ENCODE measurements around the gene FRZB.

DNA sequence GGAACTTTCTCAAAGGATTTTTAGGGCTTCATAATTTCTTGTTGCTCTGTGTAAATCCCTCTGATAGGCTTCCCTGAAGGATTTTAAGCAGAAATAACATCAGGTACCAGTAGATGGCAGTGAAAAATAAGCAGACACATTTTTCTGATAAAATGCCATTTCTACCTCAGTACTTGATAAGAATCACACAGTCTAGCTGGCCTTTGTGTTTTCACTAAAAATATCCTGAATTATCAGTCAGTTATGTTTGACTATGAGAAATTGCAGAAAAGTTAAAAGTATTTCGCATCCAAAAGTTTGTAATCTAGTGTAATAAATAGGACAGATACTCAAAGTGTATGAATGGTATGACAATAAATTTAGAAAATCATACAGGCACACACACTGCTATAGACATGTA lies 81.7 kb downstream of the FRZB start:
- TF ChIP-seq, protein P1, sequence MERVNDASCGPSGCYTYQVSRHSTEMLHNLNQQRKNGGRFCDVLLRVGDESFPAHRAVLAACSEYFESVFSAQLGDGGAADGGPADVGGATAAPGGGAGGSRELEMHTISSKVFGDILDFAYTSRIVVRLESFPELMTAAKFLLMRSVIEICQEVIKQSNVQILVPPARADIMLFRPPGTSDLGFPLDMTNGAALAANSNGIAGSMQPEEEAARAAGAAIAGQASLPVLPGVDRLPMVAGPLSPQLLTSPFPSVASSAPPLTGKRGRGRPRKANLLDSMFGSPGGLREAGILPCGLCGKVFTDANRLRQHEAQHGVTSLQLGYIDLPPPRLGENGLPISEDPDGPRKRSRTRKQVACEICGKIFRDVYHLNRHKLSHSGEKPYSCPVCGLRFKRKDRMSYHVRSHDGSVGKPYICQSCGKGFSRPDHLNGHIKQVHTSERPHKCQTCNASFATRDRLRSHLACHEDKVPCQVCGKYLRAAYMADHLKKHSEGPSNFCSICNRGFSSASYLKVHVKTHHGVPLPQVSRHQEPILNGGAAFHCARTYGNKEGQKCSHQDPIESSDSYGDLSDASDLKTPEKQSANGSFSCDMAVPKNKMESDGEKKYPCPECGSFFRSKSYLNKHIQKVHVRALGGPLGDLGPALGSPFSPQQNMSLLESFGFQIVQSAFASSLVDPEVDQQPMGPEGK (CRISPR knock-in tag; IDR thresholded peaks at IDR 0.05; ENCODE audit: borderline replicate concordance), result no peak
- TF ChIP-seq, protein P2, sequence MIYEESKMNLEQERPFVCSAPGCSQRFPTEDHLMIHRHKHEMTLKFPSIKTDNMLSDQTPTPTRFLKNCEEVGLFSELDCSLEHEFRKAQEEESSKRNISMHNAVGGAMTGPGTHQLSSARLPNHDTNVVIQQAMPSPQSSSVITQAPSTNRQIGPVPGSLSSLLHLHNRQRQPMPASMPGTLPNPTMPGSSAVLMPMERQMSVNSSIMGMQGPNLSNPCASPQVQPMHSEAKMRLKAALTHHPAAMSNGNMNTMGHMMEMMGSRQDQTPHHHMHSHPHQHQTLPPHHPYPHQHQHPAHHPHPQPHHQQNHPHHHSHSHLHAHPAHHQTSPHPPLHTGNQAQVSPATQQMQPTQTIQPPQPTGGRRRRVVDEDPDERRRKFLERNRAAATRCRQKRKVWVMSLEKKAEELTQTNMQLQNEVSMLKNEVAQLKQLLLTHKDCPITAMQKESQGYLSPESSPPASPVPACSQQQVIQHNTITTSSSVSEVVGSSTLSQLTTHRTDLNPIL (CRISPR knock-in tag; IDR thresholded peaks at IDR 0.05; ENCODE audit: low read depth), result no peak
- no peak for TF ChIP-seq CSDC2 (CRISPR knock-in tag; IDR thresholded peaks at IDR 0.05)
- TF ChIP-seq ZFP30 (CRISPR knock-in tag; IDR thresholded peaks at IDR 0.05), result no peak
- no peak for TF ChIP-seq OSR1 (CRISPR knock-in tag; IDR thresholded peaks at IDR 0.05)
- no peak for TF ChIP-seq TCF4 (CRISPR knock-in tag; IDR thresholded peaks at IDR 0.05; ENCODE audit: borderline replicate concordance)
- TF ChIP-seq ARNTL (CRISPR knock-in tag; IDR thresholded peaks at IDR 0.05; ENCODE audit: borderline replicate concordance, low read depth), result no peak
- no peak for TF ChIP-seq RARB (CRISPR knock-in tag; IDR thresholded peaks at IDR 0.05)
- TF ChIP-seq, protein P3, sequence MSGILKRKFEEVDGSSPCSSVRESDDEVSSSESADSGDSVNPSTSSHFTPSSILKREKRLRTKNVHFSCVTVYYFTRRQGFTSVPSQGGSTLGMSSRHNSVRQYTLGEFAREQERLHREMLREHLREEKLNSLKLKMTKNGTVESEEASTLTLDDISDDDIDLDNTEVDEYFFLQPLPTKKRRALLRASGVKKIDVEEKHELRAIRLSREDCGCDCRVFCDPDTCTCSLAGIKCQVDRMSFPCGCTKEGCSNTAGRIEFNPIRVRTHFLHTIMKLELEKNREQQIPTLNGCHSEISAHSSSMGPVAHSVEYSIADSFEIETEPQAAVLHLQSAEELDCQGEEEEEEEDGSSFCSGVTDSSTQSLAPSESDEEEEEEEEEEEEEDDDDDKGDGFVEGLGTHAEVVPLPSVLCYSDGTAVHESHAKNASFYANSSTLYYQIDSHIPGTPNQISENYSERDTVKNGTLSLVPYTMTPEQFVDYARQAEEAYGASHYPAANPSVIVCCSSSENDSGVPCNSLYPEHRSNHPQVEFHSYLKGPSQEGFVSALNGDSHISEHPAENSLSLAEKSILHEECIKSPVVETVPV (CRISPR knock-in tag; IDR thresholded peaks at IDR 0.05), result no peak

Data from SK-N-SH treated with all-trans-retinoic acid at 6 μM for 48 hours (cell line).